GM23338 (cell line): ENCODE results near the gene CCDC188. TPM values are rescaled to one million over a fixed set of nuclear protein-coding genes. Genes with fewer than 3 reads are reported as not detected.

ENCODE experiments used
- ATAC-seq: fragments of 200-7000 bp; cut with Tn5 transposase; 3 replicates; pipeline ENCODE4 v1.9.1; 2020
- DNase-seq: peaks from one replicate; pipeline ENCODE4 v3.0.0-alpha.2; 2015; ENCODE audit warnings: low spot score
- H2AFZ ChIP-seq: fragments of 200-600 bp; sonication (generic); 2 replicates; pipeline ENCODE4 v1.8.0; 2016; ENCODE audit warnings: antibody characterized with exemption, mild to moderate bottlenecking, moderate library complexity
- H3F3A ChIP-seq: fragments of 200-600 bp; sonication (generic); replicated peaks from 2 replicates; pipeline ENCODE4 v1.8.0; 2017; ENCODE audit warnings: antibody characterized with exemption, mixed run types, low read depth
- H3K27ac ChIP-seq: fragments of 200-600 bp; sonication (generic); 2 replicates; pipeline ENCODE4 v1.6.1; 2016; ENCODE audit warnings: low read depth
- H3K27me3 ChIP-seq: fragments of 200-600 bp; sonication (generic); 2 replicates; pipeline ENCODE4 v1.8.0; 2016; ENCODE audit warnings: mild to moderate bottlenecking, mixed run types, moderate library complexity; ENCODE audit not compliant: insufficient read depth
- H3K36me3 ChIP-seq: fragments of 200-600 bp; sonication (generic); 2 replicates; pipeline ENCODE4 v1.8.0; 2016; ENCODE audit warnings: mild to moderate bottlenecking; ENCODE audit not compliant: insufficient read depth
- H3K4me1 ChIP-seq: fragments of 200-600 bp; sonication (generic); 2 replicates; pipeline ENCODE4 v1.8.0; 2016; ENCODE audit warnings: mild to moderate bottlenecking, moderate library complexity; ENCODE audit not compliant: insufficient read depth
- H3K4me2 ChIP-seq: fragments of 200-600 bp; sonication (generic); 2 replicates; pipeline ENCODE4 v1.7.1; 2017; ENCODE audit warnings: mixed run types
- H3K4me3 ChIP-seq: fragments of 200-600 bp; sonication (generic); 2 replicates; pipeline ENCODE4 v1.6.1; 2016; ENCODE audit warnings: mixed run types
- H3K79me2 ChIP-seq: fragments of 200-600 bp; sonication (generic); replicated peaks from 2 replicates; pipeline ENCODE4 v1.8.0; 2017; ENCODE audit warnings: mild to moderate bottlenecking; ENCODE audit not compliant: insufficient read depth
- H3K9me2 ChIP-seq: fragments of 200-600 bp; sonication (generic); 2 replicates; pipeline ENCODE4 v1.8.0; 2017; ENCODE audit not compliant: insufficient read depth
- H4K20me1 ChIP-seq: fragments of 200-600 bp; sonication (generic); replicated peaks from 2 replicates; pipeline ENCODE4 v1.8.0; 2017; ENCODE audit warnings: mild to moderate bottlenecking; ENCODE audit not compliant: insufficient read depth
- H3K27ac Mint-ChIP-seq: 2 replicates; pipeline ENCODE4 v1.8.0; 2020; ENCODE audit warnings: inconsistent platforms, mild to moderate bottlenecking, moderate library complexity, mixed read lengths
- H3K27me3 Mint-ChIP-seq: 3 replicates; pipeline ENCODE4 v1.8.0; 2022; ENCODE audit warnings: low read depth, mild to moderate bottlenecking, moderate library complexity, mixed read lengths, inconsistent platforms; ENCODE audit not compliant: insufficient read depth, poor library complexity
- H3K36me3 Mint-ChIP-seq: 3 replicates; pipeline ENCODE4 v1.8.0; 2021; ENCODE audit warnings: low read depth, mild to moderate bottlenecking, inconsistent platforms, moderate library complexity, mixed read lengths
- H3K4me1 Mint-ChIP-seq: 3 replicates; pipeline ENCODE4 v1.8.0; 2020; ENCODE audit warnings: mild to moderate bottlenecking, inconsistent platforms, mixed read lengths
- H3K4me3 Mint-ChIP-seq: 3 replicates; pipeline ENCODE4 v1.8.0; 2021; ENCODE audit warnings: moderate library complexity, mild to moderate bottlenecking, inconsistent platforms, mixed read lengths
- H3K9me3 Mint-ChIP-seq: 3 replicates; pipeline ENCODE4 v1.8.0; 2020; ENCODE audit warnings: moderate library complexity, mild to moderate bottlenecking, inconsistent platforms, mixed read lengths
- EZH2 ChIP-seq: fragments of 200-600 bp; sonication (generic); IDR thresholded peaks from one replicate; pipeline ENCODE4 v1.8.0; 2017; ENCODE audit warnings: antibody characterized with exemption, mild to moderate bottlenecking, low read depth; ENCODE audit not compliant: unreplicated experiment
- EZH2phosphoT487 ChIP-seq: fragments of 200-600 bp; sonication (generic); IDR thresholded peaks from one replicate; pipeline ENCODE4 v1.8.1; 2018; ENCODE audit warnings: antibody characterized with exemption; ENCODE audit not compliant: unreplicated experiment
- JUNB ChIP-seq: IDR thresholded peaks from one replicate; pipeline ENCODE4 v1.6.1; 2016; ENCODE audit warnings: antibody characterized with exemption; ENCODE audit not compliant: unreplicated experiment
- NANOG ChIP-seq: IDR thresholded peaks from 2 replicates; pipeline ENCODE4 v1.6.1; 2016; ENCODE audit warnings: antibody characterized with exemption, borderline replicate concordance
- POLR2AphosphoS5 ChIP-seq: IDR thresholded peaks from 2 replicates; pipeline ENCODE4 v1.6.1; 2016; ENCODE audit warnings: antibody characterized with exemption, low read depth
- STAT1 ChIP-seq: IDR thresholded peaks from one replicate; pipeline ENCODE4 v1.6.1; 2016; ENCODE audit warnings: antibody characterized with exemption; ENCODE audit not compliant: unreplicated experiment
- ZNF114 ChIP-seq: fragments of 250-450 bp; sonication (Bioruptor Pico); IDR thresholded peaks from 2 replicates; pipeline ENCODE4 v1.5.0; 2020; ENCODE audit warnings: mild to moderate bottlenecking, moderate library complexity
- ZNF331 ChIP-seq: fragments of 250-450 bp; sonication (Bioruptor Pico); IDR thresholded peaks from 2 replicates; pipeline ENCODE4 v1.5.0; 2020; ENCODE audit warnings: low read depth, mild to moderate bottlenecking, moderate library complexity
- polyA plus RNA-seq: library from polyadenylated mRNA; unstranded; fragments of >200 nt; fragmentation: Nextera tagmentation; extraction: Ambion mirVana; gene quantifications from 2 replicates; pipeline ENCODE4 v1.2.1, GENCODE V29; 2016
- total RNA-seq: library from RNA; depleted of rRNA; stranded (reverse); fragments of >200 nt; shearing (Covaris generic); gene quantifications from 2 replicates; pipeline ENCODE4 v1.2.3, GENCODE V29; 2014
- TF ChIP-seq, protein P1 (sequence below): IDR thresholded peaks from one replicate; pipeline ENCODE4 v1.6.1; 2018; ENCODE audit warnings: antibody characterized with exemption; ENCODE audit not compliant: unreplicated experiment
- TF ChIP-seq, protein P2 (sequence below), 2 experiments: fragments of 200-600 bp in 1 of 2; sonication (generic) in 1 of 2; conservative IDR thresholded peaks; 2 replicates each; pipeline versions ENCODE4 v1.5.1 to v1.6.1; 2016 to 2017; ENCODE audit warnings: antibody characterized with exemption in 2 of 2, low read depth in 2 of 2, mild to moderate bottlenecking in 2 of 2, moderate library complexity in 1 of 2
- TF ChIP-seq, protein P3 (sequence below): fragments of 250-450 bp; sonication (Bioruptor Pico); IDR thresholded peaks from 2 replicates; pipeline ENCODE4 v1.5.0; 2020; ENCODE audit warnings: mild to moderate bottlenecking, moderate library complexity

The CCDC188 gene
- total and polyA plus RNA-seq, 2 experiments from 2014 or later = not detected

- no peaks in the 10 kb centered on the region for H3K9me3 Mint-ChIP-seq
- ATAC-seq = no peak
These were observed 49.2 kb downstream of the CCDC188 start for GRCh38 chr22:20101638-20102037.

GRCh38 chr22:20099099-20099711 is 51.6 kb downstream of the CCDC188 start:
- ATAC-seq = no peak
- peaks cover 16% of the 10 kb centered on the region; the same call in 1 of the 2 replicates for H3F3A ChIP-seq
- no peaks in the 10 kb centered on the region for H3K9me3 Mint-ChIP-seq
- peaks cover 57% of the 10 kb centered on the region for H4K20me1 ChIP-seq
- H3K79me2 ChIP-seq = peaks cover 77% of the 10 kb centered on the region
- H3K9me2 ChIP-seq = no peaks in the 10 kb centered on the region
- peaks cover 47% of the 10 kb centered on the region for H3K36me3 ChIP-seq
- no peak overlapping the region for H3K4me3 ChIP-seq
- no peak overlapping the region for H3K27ac ChIP-seq
- H3K27ac Mint-ChIP-seq = no peak overlapping the region
- no peak overlapping the region for H3K4me2 ChIP-seq
- H3K36me3 Mint-ChIP-seq = peaks cover 95% of the 10 kb centered on the region
- no peaks in the 10 kb centered on the region for H3K27me3 ChIP-seq
- H2AFZ ChIP-seq = no peak overlapping the region
- H3K27me3 Mint-ChIP-seq = peaks cover 5% of the 10 kb centered on the region
- H3K4me1 ChIP-seq = no peaks in the 10 kb centered on the region; the same call in 1 of the 2 replicates
- H3K4me1 Mint-ChIP-seq = peaks cover 20% of the 10 kb centered on the region
- DNase-seq = no peak
- no peak overlapping the region for H3K4me3 Mint-ChIP-seq
- TF ChIP-seq, protein P1, sequence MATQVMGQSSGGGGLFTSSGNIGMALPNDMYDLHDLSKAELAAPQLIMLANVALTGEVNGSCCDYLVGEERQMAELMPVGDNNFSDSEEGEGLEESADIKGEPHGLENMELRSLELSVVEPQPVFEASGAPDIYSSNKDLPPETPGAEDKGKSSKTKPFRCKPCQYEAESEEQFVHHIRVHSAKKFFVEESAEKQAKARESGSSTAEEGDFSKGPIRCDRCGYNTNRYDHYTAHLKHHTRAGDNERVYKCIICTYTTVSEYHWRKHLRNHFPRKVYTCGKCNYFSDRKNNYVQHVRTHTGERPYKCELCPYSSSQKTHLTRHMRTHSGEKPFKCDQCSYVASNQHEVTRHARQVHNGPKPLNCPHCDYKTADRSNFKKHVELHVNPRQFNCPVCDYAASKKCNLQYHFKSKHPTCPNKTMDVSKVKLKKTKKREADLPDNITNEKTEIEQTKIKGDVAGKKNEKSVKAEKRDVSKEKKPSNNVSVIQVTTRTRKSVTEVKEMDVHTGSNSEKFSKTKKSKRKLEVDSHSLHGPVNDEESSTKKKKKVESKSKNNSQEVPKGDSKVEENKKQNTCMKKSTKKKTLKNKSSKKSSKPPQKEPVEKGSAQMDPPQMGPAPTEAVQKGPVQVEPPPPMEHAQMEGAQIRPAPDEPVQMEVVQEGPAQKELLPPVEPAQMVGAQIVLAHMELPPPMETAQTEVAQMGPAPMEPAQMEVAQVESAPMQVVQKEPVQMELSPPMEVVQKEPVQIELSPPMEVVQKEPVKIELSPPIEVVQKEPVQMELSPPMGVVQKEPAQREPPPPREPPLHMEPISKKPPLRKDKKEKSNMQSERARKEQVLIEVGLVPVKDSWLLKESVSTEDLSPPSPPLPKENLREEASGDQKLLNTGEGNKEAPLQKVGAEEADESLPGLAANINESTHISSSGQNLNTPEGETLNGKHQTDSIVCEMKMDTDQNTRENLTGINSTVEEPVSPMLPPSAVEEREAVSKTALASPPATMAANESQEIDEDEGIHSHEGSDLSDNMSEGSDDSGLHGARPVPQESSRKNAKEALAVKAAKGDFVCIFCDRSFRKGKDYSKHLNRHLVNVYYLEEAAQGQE = no peak
- TF ChIP-seq, protein P2, sequence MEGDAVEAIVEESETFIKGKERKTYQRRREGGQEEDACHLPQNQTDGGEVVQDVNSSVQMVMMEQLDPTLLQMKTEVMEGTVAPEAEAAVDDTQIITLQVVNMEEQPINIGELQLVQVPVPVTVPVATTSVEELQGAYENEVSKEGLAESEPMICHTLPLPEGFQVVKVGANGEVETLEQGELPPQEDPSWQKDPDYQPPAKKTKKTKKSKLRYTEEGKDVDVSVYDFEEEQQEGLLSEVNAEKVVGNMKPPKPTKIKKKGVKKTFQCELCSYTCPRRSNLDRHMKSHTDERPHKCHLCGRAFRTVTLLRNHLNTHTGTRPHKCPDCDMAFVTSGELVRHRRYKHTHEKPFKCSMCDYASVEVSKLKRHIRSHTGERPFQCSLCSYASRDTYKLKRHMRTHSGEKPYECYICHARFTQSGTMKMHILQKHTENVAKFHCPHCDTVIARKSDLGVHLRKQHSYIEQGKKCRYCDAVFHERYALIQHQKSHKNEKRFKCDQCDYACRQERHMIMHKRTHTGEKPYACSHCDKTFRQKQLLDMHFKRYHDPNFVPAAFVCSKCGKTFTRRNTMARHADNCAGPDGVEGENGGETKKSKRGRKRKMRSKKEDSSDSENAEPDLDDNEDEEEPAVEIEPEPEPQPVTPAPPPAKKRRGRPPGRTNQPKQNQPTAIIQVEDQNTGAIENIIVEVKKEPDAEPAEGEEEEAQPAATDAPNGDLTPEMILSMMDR (conservative IDR thresholded peaks at IDR 0.05; ENCODE audit: low read depth in 2 of 2) = no peak
- TF ChIP-seq, protein P3, sequence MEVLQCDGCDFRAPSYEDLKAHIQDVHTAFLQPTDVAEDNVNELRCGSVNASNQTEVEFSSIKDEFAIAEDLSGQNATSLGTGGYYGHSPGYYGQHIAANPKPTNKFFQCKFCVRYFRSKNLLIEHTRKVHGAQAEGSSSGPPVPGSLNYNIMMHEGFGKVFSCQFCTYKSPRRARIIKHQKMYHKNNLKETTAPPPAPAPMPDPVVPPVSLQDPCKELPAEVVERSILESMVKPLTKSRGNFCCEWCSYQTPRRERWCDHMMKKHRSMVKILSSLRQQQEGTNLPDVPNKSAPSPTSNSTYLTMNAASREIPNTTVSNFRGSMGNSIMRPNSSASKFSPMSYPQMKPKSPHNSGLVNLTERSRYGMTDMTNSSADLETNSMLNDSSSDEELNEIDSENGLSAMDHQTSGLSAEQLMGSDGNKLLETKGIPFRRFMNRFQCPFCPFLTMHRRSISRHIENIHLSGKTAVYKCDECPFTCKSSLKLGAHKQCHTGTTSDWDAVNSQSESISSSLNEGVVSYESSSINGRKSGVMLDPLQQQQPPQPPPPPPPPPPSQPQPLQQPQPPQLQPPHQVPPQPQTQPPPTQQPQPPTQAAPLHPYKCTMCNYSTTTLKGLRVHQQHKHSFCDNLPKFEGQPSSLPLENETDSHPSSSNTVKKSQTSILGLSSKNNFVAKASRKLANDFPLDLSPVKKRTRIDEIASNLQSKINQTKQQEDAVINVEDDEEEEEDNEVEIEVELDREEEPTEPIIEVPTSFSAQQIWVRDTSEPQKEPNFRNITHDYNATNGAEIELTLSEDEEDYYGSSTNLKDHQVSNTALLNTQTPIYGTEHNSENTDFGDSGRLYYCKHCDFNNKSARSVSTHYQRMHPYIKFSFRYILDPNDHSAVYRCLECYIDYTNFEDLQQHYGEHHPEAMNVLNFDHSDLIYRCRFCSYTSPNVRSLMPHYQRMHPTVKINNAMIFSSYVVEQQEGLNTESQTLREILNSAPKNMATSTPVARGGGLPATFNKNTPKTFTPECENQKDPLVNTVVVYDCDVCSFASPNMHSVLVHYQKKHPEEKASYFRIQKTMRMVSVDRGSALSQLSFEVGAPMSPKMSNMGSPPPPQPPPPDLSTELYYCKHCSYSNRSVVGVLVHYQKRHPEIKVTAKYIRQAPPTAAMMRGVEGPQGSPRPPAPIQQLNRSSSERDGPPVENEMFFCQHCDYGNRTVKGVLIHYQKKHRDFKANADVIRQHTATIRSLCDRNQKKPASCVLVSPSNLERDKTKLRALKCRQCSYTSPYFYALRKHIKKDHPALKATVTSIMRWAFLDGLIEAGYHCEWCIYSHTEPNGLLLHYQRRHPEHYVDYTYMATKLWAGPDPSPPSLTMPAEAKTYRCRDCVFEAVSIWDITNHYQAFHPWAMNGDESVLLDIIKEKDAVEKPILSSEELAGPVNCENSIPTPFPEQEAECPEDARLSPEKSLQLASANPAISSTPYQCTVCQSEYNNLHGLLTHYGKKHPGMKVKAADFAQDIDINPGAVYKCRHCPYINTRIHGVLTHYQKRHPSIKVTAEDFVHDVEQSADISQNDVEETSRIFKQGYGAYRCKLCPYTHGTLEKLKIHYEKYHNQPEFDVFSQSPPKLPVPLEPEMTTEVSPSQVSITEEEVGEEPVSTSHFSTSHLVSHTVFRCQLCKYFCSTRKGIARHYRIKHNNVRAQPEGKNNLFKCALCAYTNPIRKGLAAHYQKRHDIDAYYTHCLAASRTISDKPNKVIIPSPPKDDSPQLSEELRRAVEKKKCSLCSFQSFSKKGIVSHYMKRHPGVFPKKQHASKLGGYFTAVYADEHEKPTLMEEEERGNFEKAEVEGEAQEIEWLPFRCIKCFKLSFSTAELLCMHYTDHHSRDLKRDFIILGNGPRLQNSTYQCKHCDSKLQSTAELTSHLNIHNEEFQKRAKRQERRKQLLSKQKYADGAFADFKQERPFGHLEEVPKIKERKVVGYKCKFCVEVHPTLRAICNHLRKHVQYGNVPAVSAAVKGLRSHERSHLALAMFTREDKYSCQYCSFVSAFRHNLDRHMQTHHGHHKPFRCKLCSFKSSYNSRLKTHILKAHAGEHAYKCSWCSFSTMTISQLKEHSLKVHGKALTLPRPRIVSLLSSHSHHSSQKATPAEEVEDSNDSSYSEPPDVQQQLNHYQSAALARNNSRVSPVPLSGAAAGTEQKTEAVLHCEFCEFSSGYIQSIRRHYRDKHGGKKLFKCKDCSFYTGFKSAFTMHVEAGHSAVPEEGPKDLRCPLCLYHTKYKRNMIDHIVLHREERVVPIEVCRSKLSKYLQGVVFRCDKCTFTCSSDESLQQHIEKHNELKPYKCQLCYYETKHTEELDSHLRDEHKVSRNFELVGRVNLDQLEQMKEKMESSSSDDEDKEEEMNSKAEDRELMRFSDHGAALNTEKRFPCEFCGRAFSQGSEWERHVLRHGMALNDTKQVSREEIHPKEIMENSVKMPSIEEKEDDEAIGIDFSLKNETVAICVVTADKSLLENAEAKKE (CRISPR knock-in tag) = no peak
- TF ChIP-seq STAT1 (no peak), EZH2 (no peak), POLR2AphosphoS5 (no peak), NANOG (no peak), ZNF331 (CRISPR knock-in tag) (no peak), JUNB (no peak)

More at GRCh38 chr22:20101638-20102037, 49.2 kb downstream of the CCDC188 start:
- Histone ChIP-seq H3K4me1 (no peaks in the 10 kb centered on the region; the same call in 1 of the 2 replicates), H3K79me2 (peaks cover 65% of the 10 kb centered on the region), H3K36me3 (peaks cover 32% of the 10 kb centered on the region), H3K27ac (no peak overlapping the region), H2AFZ (no peak overlapping the region), H4K20me1 (peaks cover 62% of the 10 kb centered on the region), H3K9me2 (no peaks in the 10 kb centered on the region), H3K27me3 (no peaks in the 10 kb centered on the region), H3F3A (peaks cover 16% of the 10 kb centered on the region; the same call in 1 of the 2 replicates), H3K4me3 (no peak overlapping the region), H3K4me2 (no peak overlapping the region)
- Mint-ChIP-seq H3K4me3 (no peak overlapping the region), H3K36me3 (peaks cover 93% of the 10 kb centered on the region), H3K27me3 (peaks cover 6% of the 10 kb centered on the region), H3K27ac (no peak overlapping the region), H3K4me1 (peaks cover 20% of the 10 kb centered on the region)
- no peak for DNase-seq
- TF ChIP-seq STAT1 (no peak), EZH2phosphoT487 (no peak), POLR2AphosphoS5 (no peak), ZNF114 (CRISPR knock-in tag) (no peak)
